SK-N-SH treated with all-trans-retinoic acid at 6 μM for 48 hours (cell line): ENCODE results near the gene LETMD1.

Experiments
- BACH2 ChIP-seq: fragments of 250-450 bp; sonication (Bioruptor Pico); IDR thresholded peaks from 2 replicates; pipeline ENCODE4 v1.9.0; 2021; ENCODE audit warnings: mild to moderate bottlenecking, borderline replicate concordance
- GLIS3 ChIP-seq: fragments of 250-450 bp; sonication (Bioruptor Pico); IDR thresholded peaks from 2 replicates; pipeline ENCODE4 v1.5.0; 2020; ENCODE audit warnings: mild to moderate bottlenecking, moderate library complexity
- ISL1 ChIP-seq: fragments of 250-450 bp; sonication (Bioruptor Pico); IDR thresholded peaks from 2 replicates; pipeline ENCODE4 v2.1.2; 2022; ENCODE audit warnings: mild to moderate bottlenecking, moderate library complexity
- RARB ChIP-seq: fragments of 250-450 bp; sonication (Bioruptor Pico); IDR thresholded peaks from 2 replicates; pipeline ENCODE4 v1.8.0; 2021; ENCODE audit warnings: mild to moderate bottlenecking, moderate library complexity
- SNAI2 ChIP-seq: fragments of 250-450 bp; sonication (Bioruptor Pico); IDR thresholded peaks from 2 replicates; pipeline ENCODE4 v1.5.0; 2020; ENCODE audit warnings: mild to moderate bottlenecking, moderate library complexity
- TCF4 ChIP-seq: fragments of 250-450 bp; sonication (Bioruptor Pico); IDR thresholded peaks from 2 replicates; pipeline ENCODE4 v1.8.0; 2021; ENCODE audit warnings: mild to moderate bottlenecking, moderate library complexity, borderline replicate concordance
- ZC3H10 ChIP-seq: fragments of 250-450 bp; sonication (Bioruptor Pico); IDR thresholded peaks from 2 replicates; pipeline ENCODE4 v1.5.1; 2021; ENCODE audit warnings: mild to moderate bottlenecking, moderate library complexity
- ZFP30 ChIP-seq: fragments of 450-650 bp; formaldehyde crosslinking; IDR thresholded peaks from 2 replicates; pipeline ENCODE4 v1.5.0; 2022; ENCODE audit warnings: mild to moderate bottlenecking, moderate library complexity
- ZNF70 ChIP-seq: fragments of 450-650 bp; formaldehyde crosslinking; IDR thresholded peaks from 2 replicates; pipeline ENCODE4 v1.5.0; 2020; ENCODE audit warnings: mild to moderate bottlenecking, moderate library complexity
- ZNF8 ChIP-seq: fragments of 450-650 bp; formaldehyde crosslinking; IDR thresholded peaks from 2 replicates; pipeline ENCODE4 v1.5.0; 2020; ENCODE audit warnings: mild to moderate bottlenecking, moderate library complexity
- TF ChIP-seq, protein P1 (sequence below): fragments of 250-450 bp; sonication (Bioruptor Pico); IDR thresholded peaks from 2 replicates; pipeline ENCODE4 v1.8.0; 2020; ENCODE audit warnings: mild to moderate bottlenecking, moderate library complexity, borderline replicate concordance
- TF ChIP-seq, protein P2 (sequence below): fragments of 250-450 bp; sonication (Bioruptor Pico); IDR thresholded peaks from 2 replicates; pipeline ENCODE4 v1.5.1; 2020; ENCODE audit warnings: low read depth, mild to moderate bottlenecking, moderate library complexity
- TF ChIP-seq, protein P3 (sequence below): fragments of 250-450 bp; sonication (Bioruptor Pico); IDR thresholded peaks from 2 replicates; pipeline ENCODE4 v1.5.0; 2020; ENCODE audit warnings: mild to moderate bottlenecking, moderate library complexity
- TF ChIP-seq, protein P4 (sequence below): fragments of 250-450 bp; sonication (Bioruptor Pico); IDR thresholded peaks from 2 replicates; pipeline ENCODE4 v1.8.0; 2021; ENCODE audit warnings: low read depth, mild to moderate bottlenecking, moderate library complexity, borderline replicate concordance

DNA sequence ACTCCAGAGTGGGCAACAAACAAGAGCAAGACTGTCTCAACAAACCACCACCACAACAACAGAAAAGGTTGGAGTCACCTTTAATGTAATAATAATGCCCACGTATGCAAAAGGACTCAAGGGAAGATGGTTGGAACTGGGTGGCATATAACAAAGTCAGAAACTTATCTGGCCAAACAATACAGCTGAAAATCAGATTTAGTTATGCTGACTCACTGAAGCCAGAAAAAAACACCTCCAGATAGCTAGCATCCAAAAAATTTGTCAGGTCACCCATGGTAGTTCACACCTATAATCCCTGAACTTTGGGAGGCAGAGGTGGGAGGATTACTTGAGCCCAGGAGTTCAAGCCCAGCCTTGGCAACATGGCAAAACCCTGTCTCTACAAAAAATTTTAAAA, 46.3 kb upstream of the LETMD1 start:
- TF ChIP-seq TCF4 (no peak), GLIS3 (no peak), RARB (CRISPR knock-in tag) (no peak), ZFP30 (no peak), ISL1 (CRISPR knock-in tag) (no peak), ZNF8 (no peak), ZC3H10 (CRISPR knock-in tag) (no peak), ZNF70 (no peak), SNAI2 (CRISPR knock-in tag) (no peak), BACH2 (CRISPR knock-in tag) (no peak)
- TF ChIP-seq, protein P1, sequence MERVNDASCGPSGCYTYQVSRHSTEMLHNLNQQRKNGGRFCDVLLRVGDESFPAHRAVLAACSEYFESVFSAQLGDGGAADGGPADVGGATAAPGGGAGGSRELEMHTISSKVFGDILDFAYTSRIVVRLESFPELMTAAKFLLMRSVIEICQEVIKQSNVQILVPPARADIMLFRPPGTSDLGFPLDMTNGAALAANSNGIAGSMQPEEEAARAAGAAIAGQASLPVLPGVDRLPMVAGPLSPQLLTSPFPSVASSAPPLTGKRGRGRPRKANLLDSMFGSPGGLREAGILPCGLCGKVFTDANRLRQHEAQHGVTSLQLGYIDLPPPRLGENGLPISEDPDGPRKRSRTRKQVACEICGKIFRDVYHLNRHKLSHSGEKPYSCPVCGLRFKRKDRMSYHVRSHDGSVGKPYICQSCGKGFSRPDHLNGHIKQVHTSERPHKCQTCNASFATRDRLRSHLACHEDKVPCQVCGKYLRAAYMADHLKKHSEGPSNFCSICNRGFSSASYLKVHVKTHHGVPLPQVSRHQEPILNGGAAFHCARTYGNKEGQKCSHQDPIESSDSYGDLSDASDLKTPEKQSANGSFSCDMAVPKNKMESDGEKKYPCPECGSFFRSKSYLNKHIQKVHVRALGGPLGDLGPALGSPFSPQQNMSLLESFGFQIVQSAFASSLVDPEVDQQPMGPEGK (CRISPR knock-in tag): no peak
- TF ChIP-seq, protein P2, sequence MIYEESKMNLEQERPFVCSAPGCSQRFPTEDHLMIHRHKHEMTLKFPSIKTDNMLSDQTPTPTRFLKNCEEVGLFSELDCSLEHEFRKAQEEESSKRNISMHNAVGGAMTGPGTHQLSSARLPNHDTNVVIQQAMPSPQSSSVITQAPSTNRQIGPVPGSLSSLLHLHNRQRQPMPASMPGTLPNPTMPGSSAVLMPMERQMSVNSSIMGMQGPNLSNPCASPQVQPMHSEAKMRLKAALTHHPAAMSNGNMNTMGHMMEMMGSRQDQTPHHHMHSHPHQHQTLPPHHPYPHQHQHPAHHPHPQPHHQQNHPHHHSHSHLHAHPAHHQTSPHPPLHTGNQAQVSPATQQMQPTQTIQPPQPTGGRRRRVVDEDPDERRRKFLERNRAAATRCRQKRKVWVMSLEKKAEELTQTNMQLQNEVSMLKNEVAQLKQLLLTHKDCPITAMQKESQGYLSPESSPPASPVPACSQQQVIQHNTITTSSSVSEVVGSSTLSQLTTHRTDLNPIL: no peak
- TF ChIP-seq, protein P3, sequence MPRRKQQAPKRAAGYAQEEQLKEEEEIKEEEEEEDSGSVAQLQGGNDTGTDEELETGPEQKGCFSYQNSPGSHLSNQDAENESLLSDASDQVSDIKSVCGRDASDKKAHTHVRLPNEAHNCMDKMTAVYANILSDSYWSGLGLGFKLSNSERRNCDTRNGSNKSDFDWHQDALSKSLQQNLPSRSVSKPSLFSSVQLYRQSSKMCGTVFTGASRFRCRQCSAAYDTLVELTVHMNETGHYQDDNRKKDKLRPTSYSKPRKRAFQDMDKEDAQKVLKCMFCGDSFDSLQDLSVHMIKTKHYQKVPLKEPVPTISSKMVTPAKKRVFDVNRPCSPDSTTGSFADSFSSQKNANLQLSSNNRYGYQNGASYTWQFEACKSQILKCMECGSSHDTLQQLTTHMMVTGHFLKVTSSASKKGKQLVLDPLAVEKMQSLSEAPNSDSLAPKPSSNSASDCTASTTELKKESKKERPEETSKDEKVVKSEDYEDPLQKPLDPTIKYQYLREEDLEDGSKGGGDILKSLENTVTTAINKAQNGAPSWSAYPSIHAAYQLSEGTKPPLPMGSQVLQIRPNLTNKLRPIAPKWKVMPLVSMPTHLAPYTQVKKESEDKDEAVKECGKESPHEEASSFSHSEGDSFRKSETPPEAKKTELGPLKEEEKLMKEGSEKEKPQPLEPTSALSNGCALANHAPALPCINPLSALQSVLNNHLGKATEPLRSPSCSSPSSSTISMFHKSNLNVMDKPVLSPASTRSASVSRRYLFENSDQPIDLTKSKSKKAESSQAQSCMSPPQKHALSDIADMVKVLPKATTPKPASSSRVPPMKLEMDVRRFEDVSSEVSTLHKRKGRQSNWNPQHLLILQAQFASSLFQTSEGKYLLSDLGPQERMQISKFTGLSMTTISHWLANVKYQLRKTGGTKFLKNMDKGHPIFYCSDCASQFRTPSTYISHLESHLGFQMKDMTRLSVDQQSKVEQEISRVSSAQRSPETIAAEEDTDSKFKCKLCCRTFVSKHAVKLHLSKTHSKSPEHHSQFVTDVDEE: no peak
- TF ChIP-seq, protein P4, sequence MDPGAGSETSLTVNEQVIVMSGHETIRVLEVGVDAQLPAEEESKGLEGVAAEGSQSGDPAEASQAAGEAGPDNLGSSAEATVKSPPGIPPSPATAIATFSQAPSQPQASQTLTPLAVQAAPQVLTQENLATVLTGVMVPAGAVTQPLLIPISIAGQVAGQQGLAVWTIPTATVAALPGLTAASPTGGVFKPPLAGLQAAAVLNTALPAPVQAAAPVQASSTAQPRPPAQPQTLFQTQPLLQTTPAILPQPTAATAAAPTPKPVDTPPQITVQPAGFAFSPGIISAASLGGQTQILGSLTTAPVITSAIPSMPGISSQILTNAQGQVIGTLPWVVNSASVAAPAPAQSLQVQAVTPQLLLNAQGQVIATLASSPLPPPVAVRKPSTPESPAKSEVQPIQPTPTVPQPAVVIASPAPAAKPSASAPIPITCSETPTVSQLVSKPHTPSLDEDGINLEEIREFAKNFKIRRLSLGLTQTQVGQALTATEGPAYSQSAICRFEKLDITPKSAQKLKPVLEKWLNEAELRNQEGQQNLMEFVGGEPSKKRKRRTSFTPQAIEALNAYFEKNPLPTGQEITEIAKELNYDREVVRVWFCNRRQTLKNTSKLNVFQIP (CRISPR knock-in tag): no peak
